ENCODE data around the gene FMN1. TPM values are rescaled to one million over a fixed set of nuclear protein-coding genes. Genes with fewer than 3 reads are reported as not detected.
"Not testable (repeated sequence)": the region's sequence is repeated elsewhere in the genome, so short reads cannot be mapped to it uniquely, and the experiment has no call there.

The FMN1 gene
- total RNA-seq, 1 donor from 2014 or later: 4.3 TPM

GRCh38 chr15:33078607-33079006 lies 115.9 kb downstream of the FMN1 start:
- no peak for TF ChIP-seq CTCF (conservative IDR thresholded peaks at IDR 0.05; ENCODE audit: low read depth, low read length)
- H3K4me3 ChIP-seq (ENCODE audit: low read depth, low read length): no peak overlapping the region
- DNase-seq (ENCODE audit: low read depth): no peak

GRCh38 chr15:33076937-33077336 lies 117.6 kb downstream of the FMN1 start:
- no peak for TF ChIP-seq CTCF (conservative IDR thresholded peaks at IDR 0.05; ENCODE audit: low read depth, low read length)

GRCh38 chr15:33074942-33075341 lies 119.6 kb downstream of the FMN1 start:
- H3K4me3 ChIP-seq (ENCODE audit: low read depth, low read length): no peak overlapping the region
- DNase-seq (ENCODE audit: low read depth): no peak
- TF ChIP-seq CTCF (conservative IDR thresholded peaks at IDR 0.05; ENCODE audit: low read depth, low read length): peak; percentile 52

More at GRCh38 chr15:33076937-33077336, 117.6 kb downstream of the FMN1 start:
- H3K4me3 ChIP-seq (ENCODE audit: low read depth, low read length): no peak overlapping the region
- no peak for DNase-seq (ENCODE audit: low read depth)

- no peak for DNase-seq (ENCODE audit: low read depth)
- no peak overlapping the region for H3K4me3 ChIP-seq (ENCODE audit: low read depth, low read length)
- TF ChIP-seq CTCF (conservative IDR thresholded peaks at IDR 0.05; ENCODE audit: low read depth, low read length): no peak
Observed at GRCh38 chr15:33074212-33074611, 120.3 kb downstream of the FMN1 start.

- TF ChIP-seq CTCF (conservative IDR thresholded peaks at IDR 0.05; ENCODE audit: low read depth, low read length): no peak
Observed at GRCh38 chr15:33071451-33071850, 123.1 kb downstream of the FMN1 start.

GRCh38 chr15:33069903-33070302 lies 124.6 kb downstream of the FMN1 start:
- not testable (repeated sequence) for H3K4me3 ChIP-seq (ENCODE audit: low read depth, low read length); DNase-seq (ENCODE audit: low read depth)

More at GRCh38 chr15:33071451-33071850, 123.1 kb downstream of the FMN1 start:
- H3K4me3 ChIP-seq (ENCODE audit: low read depth, low read length): no peak overlapping the region
- DNase-seq (ENCODE audit: low read depth): no peak

- no peak for DNase-seq (ENCODE audit: low read depth)
- TF ChIP-seq CTCF (conservative IDR thresholded peaks at IDR 0.05; ENCODE audit: low read depth, low read length): no peak
- no peak overlapping the region for H3K4me3 ChIP-seq (ENCODE audit: low read depth, low read length)
Observed at GRCh38 chr15:33069161-33069560, 125.4 kb downstream of the FMN1 start.
